Liver (tissue), 9 donors: ENCODE data around the gene WWP2. TPM values are rescaled to one million over a fixed set of nuclear protein-coding genes. Genes with fewer than 3 reads are reported as not detected.

Experiments used
- DNase-seq: peaks from one replicate; pipeline ENCODE4 v3.0.0-alpha.2; 2017; ENCODE audit warnings: low spot score
- H3K27ac ChIP-seq, 2 donors: one replicate each; pipeline ENCODE4 v1.7.0; 2013; ENCODE audit warnings: inconsistent platforms in 2 of 2, low read length in 2 of 2, control low read depth in 1 of 2, low read depth in 1 of 2, mild to moderate bottlenecking in 1 of 2
- H3K27me3 ChIP-seq, 4 donors: one replicate each; pipeline versions ENCODE4 v1.6.1 to v1.7.0; 2013; ENCODE audit warnings: low read length in 3 of 4, inconsistent platforms in 1 of 4, mild to moderate bottlenecking in 1 of 4, moderate library complexity in 1 of 4; ENCODE audit not compliant: control insufficient read depth in 4 of 4, insufficient read depth in 4 of 4
- H3K36me3 ChIP-seq, 4 donors: one replicate each; pipeline versions ENCODE4 v1.6.1 to v1.7.0; 2013; ENCODE audit warnings: low read length in 3 of 4, mild to moderate bottlenecking in 3 of 4, low read depth in 1 of 4, moderate library complexity in 1 of 4; ENCODE audit not compliant: control insufficient read depth in 4 of 4, insufficient read depth in 3 of 4
- H3K4me1 ChIP-seq, 4 donors: one replicate each; pipeline versions ENCODE4 v1.6.1 to v1.7.0; 2013; ENCODE audit warnings: low read length in 3 of 4, mild to moderate bottlenecking in 3 of 4, moderate library complexity in 1 of 4; ENCODE audit not compliant: control insufficient read depth in 4 of 4, insufficient read depth in 4 of 4
- H3K4me3 ChIP-seq, 3 donors: one replicate each; pipeline versions ENCODE4 v1.6.1 to v1.7.0; 2013; ENCODE audit warnings: low read length in 3 of 3, control low read depth in 1 of 3, low read depth in 1 of 3, mild to moderate bottlenecking in 1 of 3
- H3K9ac ChIP-seq, 2 donors: one replicate each; pipeline ENCODE4 v1.7.0; 2013; ENCODE audit warnings: low read length in 2 of 2, mild to moderate bottlenecking in 2 of 2, moderate library complexity in 2 of 2, control low read depth in 1 of 2, low read depth in 1 of 2
- H3K9me3 ChIP-seq, 4 donors: one replicate each; pipeline versions ENCODE4 v1.6.1 to v1.7.0; 2013; ENCODE audit warnings: low read length in 3 of 4; ENCODE audit not compliant: control insufficient read depth in 4 of 4
- ATF3 ChIP-seq: IDR thresholded peaks from 2 replicates; pipeline ENCODE4 v1.6.1; 2016; ENCODE audit warnings: antibody characterized with exemption
- CTCF ChIP-seq: fragments of 150-350 bp; IDR thresholded peaks from 2 replicates; pipeline ENCODE4 v1.5.1; 2017; ENCODE audit warnings: improper control_type of control experiment, low read depth, low read length; ENCODE audit not compliant: missing input control
- EGR1 ChIP-seq, 2 donors: IDR thresholded peaks; 2 replicates each; pipeline ENCODE4 v1.6.1; 2016 to 2018; ENCODE audit warnings: antibody characterized with exemption in 2 of 2, low read depth in 2 of 2
- FOXA1 ChIP-seq: IDR thresholded peaks from 2 replicates; pipeline ENCODE4 v1.6.1; 2016; ENCODE audit warnings: antibody characterized with exemption
- FOXA2 ChIP-seq: IDR thresholded peaks from 2 replicates; pipeline ENCODE4 v1.6.1; 2016; ENCODE audit warnings: antibody characterized with exemption
- GABPA ChIP-seq, 2 donors: IDR thresholded peaks in 1 of 2; conservative IDR thresholded peaks in 1 of 2; 2 replicates each; pipeline ENCODE4 v1.6.1; 2016; ENCODE audit warnings: antibody characterized with exemption in 2 of 2, mild to moderate bottlenecking in 1 of 2, moderate library complexity in 1 of 2
- HNF4A ChIP-seq, 2 donors: conservative IDR thresholded peaks; 2 replicates each; pipeline ENCODE4 v1.6.1; 2016; ENCODE audit warnings: antibody characterized with exemption in 2 of 2, mild to moderate bottlenecking in 2 of 2
- HNF4G ChIP-seq: IDR thresholded peaks from 2 replicates; pipeline ENCODE4 v1.6.1; 2016; ENCODE audit warnings: antibody characterized with exemption
- JUND ChIP-seq, 2 donors: IDR thresholded peaks; 2 replicates each; pipeline ENCODE4 v1.6.1; 2016; ENCODE audit warnings: antibody characterized with exemption in 2 of 2
- NR2F2 ChIP-seq: IDR thresholded peaks from 2 replicates; pipeline ENCODE4 v1.6.1; 2016; ENCODE audit warnings: antibody characterized with exemption
- RAD21 ChIP-seq, 2 donors: IDR thresholded peaks; 2 replicates each; pipeline ENCODE4 v1.6.1; 2016; ENCODE audit warnings: antibody characterized with exemption in 2 of 2, mild to moderate bottlenecking in 2 of 2
- REST ChIP-seq: IDR thresholded peaks from 2 replicates; pipeline ENCODE4 v1.6.1; 2016; ENCODE audit warnings: antibody characterized with exemption, mild to moderate bottlenecking
- RXRA ChIP-seq, 2 donors: IDR thresholded peaks; 2 replicates each; pipeline ENCODE4 v1.6.1; 2017 to 2018; ENCODE audit warnings: antibody characterized with exemption in 2 of 2, mild to moderate bottlenecking in 1 of 2
- SP1 ChIP-seq: IDR thresholded peaks from 2 replicates; pipeline ENCODE4 v1.6.1; 2018; ENCODE audit warnings: antibody characterized with exemption, mild to moderate bottlenecking
- TAF1 ChIP-seq: conservative IDR thresholded peaks from 2 replicates; pipeline ENCODE4 v1.6.1; 2016; ENCODE audit warnings: antibody characterized with exemption, mild to moderate bottlenecking
- ZBTB33 ChIP-seq: IDR thresholded peaks from 2 replicates; pipeline ENCODE4 v1.6.1; 2016; ENCODE audit warnings: antibody characterized with exemption
- WGBS: extraction: QIAGEN DNeasy Blood & Tissue Kit; methylation state at CpG from one replicate; pipeline ENCODE4 v1.1.7; 2013; 5-methylcytosine and 5-hydroxymethylcytosine counted together
- polyA plus RNA-seq, 2 donors: library from polyadenylated mRNA; stranded (reverse) in 1 of 2; unstranded in 1 of 2; fragments of 200-250 nt in 1 of 2; fragments of >200 nt in 1 of 2; fragmentation: Nextera tagmentation in 1 of 2; extraction: Ambion mirVana in 1 of 2; gene quantifications; one replicate each; pipeline versions ENCODE4 v1.2.1 to v1.2.3, GENCODE V29; 2013 to 2015
- total RNA-seq, 2 donors: library from RNA; depleted of rRNA; stranded (reverse); fragments of >200 nt; gene quantifications; one replicate each; pipeline ENCODE4 v1.2.3, GENCODE V29; 2014
- TF ChIP-seq, protein P1 (sequence below): IDR thresholded peaks from 2 replicates; pipeline ENCODE4 v1.6.1; 2016; ENCODE audit warnings: antibody characterized with exemption
- donor health status: healthy.
- donor health status: healthy.
- donor health status: healthy.
- donor health status: healthy.
- donor health status: healthy.

WWP2 gene
- total and polyA plus RNA-seq, 4 donors: 8.6 to 22.7 (median 13.6) TPM

GRCh38 chr16:69916462-69916861, 154.3 kb downstream of the WWP2 start:
- Histone ChIP-seq H3K27ac (no peak overlapping the region), H3K9ac (no peak overlapping the region), H3K9me3 (no peaks in the 10 kb centered on the region), H3K27me3 (no peaks in the 10 kb centered on the region), H3K4me1 (no peaks in the 10 kb centered on the region), H3K36me3 (peaks cover 0 to 2% (median under 1%) of the 10 kb centered on the region in 4 donors), H3K4me3 (no peak overlapping the region)
- no peak for DNase-seq
- 96% methylated on average over 1 of the region's 1 CpG for WGBS
- TF ChIP-seq RXRA (IDR thresholded peaks at IDR 0.05): no peak
- TF ChIP-seq TAF1: no peak
- no peak for TF ChIP-seq REST
- no peak for TF ChIP-seq JUND (IDR thresholded peaks at IDR 0.05)
- TF ChIP-seq GABPA (IDR thresholded peaks at IDR 0.05 in 1 of 2, conservative IDR thresholded peaks at IDR 0.05 in 1 of 2): no peak
- no peak for TF ChIP-seq NR2F2
- TF ChIP-seq ATF3: no peak
- TF ChIP-seq SP1: no peak
- TF ChIP-seq HNF4A (conservative IDR thresholded peaks at IDR 0.05): no peak
- no peak for TF ChIP-seq HNF4G
- no peak for TF ChIP-seq CTCF
- no peak for TF ChIP-seq EGR1 (IDR thresholded peaks at IDR 0.05; ENCODE audit: low read depth in 2 of 2)

DNA sequence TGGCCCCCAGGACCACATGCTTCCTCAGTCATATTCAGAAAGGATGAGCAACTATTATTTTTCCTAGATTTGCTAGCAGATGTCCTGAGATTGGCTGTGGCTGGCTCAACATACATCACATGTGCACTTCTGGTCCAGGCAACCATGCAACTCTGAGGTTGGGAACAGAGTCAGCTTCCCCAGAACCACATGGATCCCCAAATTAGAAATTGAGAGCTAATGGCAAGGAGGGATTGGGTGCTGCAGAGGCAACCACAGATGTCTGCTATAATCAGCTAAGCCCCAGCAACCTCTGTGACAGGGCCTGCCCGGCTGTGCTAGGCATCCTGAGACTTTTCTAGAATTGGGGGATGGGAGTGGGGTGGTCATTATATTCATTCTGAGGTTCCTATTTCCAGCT, 155.2 kb downstream of the WWP2 start:
- no peaks in the 10 kb centered on the region for H3K4me1 ChIP-seq
- TF ChIP-seq ZBTB33 (no peak), CTCF (no peak), RAD21 (IDR thresholded peaks at IDR 0.05) (no peak), REST (no peak), HNF4A (conservative IDR thresholded peaks at IDR 0.05) (no peak), JUND (IDR thresholded peaks at IDR 0.05) (no peak), FOXA2 (no peak), HNF4G (no peak), GABPA (IDR thresholded peaks at IDR 0.05 in 1 of 2, conservative IDR thresholded peaks at IDR 0.05 in 1 of 2) (no peak), ATF3 (no peak), NR2F2 (no peak), RXRA (IDR thresholded peaks at IDR 0.05) (no peak), TAF1 (no peak), FOXA1 (no peak), EGR1 (IDR thresholded peaks at IDR 0.05; ENCODE audit: low read depth in 2 of 2) (no peak)
- TF ChIP-seq, protein P1, sequence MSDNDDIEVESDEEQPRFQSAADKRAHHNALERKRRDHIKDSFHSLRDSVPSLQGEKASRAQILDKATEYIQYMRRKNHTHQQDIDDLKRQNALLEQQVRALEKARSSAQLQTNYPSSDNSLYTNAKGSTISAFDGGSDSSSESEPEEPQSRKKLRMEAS: no peak
- WGBS: 84% methylated on average over 1 of the region's 1 CpG
- H3K27ac ChIP-seq: no peak overlapping the region
- no peaks in the 10 kb centered on the region for H3K9me3 ChIP-seq
- peaks cover 0 to 2% (median under 1%) of the 10 kb centered on the region in 4 donors for H3K36me3 ChIP-seq
- no peak overlapping the region for H3K9ac ChIP-seq
- H3K4me3 ChIP-seq: no peak overlapping the region
- H3K27me3 ChIP-seq: no peaks in the 10 kb centered on the region
- no peak for DNase-seq
